H1 (cell line): Measurements from ENCODE around the gene PDPK1. TPM values are rescaled to one million over a fixed set of nuclear protein-coding genes. Genes with fewer than 3 reads are reported as not detected.

Source experiments
- ASH2L ChIP-seq: fragments of 200-600, 300-600 bp; sonication (generic); IDR thresholded peaks from one replicate; pipeline ENCODE4 v1.7.1; 2017; ENCODE audit warnings: low read length
- CBX5 ChIP-seq: fragments of 300-800, 300-1000 bp; sonication (generic); IDR thresholded peaks from 2 replicates; pipeline ENCODE4 v1.7.1; 2016; ENCODE audit warnings: antibody characterized with exemption, low read length, low read depth
- HDAC2 ChIP-seq, 2 experiments: fragments of 300-600 bp in 1 of 2; sonication (generic) in 1 of 2; IDR thresholded peaks; 2 replicates each; pipeline ENCODE4 v1.6.1; 2011 to 2012; ENCODE audit warnings: low read depth in 2 of 2, low read length in 2 of 2, mild to moderate bottlenecking in 2 of 2, moderate library complexity in 2 of 2, borderline replicate concordance in 1 of 2, inconsistent platforms in 1 of 2
- KDM1A ChIP-seq: fragments of 200-600, 300-600 bp; sonication (generic); IDR thresholded peaks from 2 replicates; pipeline ENCODE4 v1.7.1; 2016; ENCODE audit warnings: mild to moderate bottlenecking, low read length, borderline replicate concordance
- KDM5A ChIP-seq: fragments of 200-600 bp; IDR thresholded peaks from 2 replicates; pipeline ENCODE4 v1.7.1; 2012; ENCODE audit warnings: mild to moderate bottlenecking, low read length, inconsistent platforms, mixed read lengths
- SUZ12 ChIP-seq: fragments of 200-600 bp; sonication (generic); IDR thresholded peaks from 2 replicates; pipeline ENCODE4 v1.6.1; 2012; ENCODE audit warnings: mild to moderate bottlenecking, inconsistent platforms, low read length, moderate library complexity, mixed read lengths
- TCF12 ChIP-seq: IDR thresholded peaks from 2 replicates; pipeline ENCODE4 v1.6.1; 2011; ENCODE audit warnings: low read depth, mild to moderate bottlenecking, low read length
- polyA plus RNA-seq, 7 experiments: library from polyadenylated mRNA; depleted of rRNA in 3 of 7; stranded (reverse) in 5 of 7; unstranded in 2 of 7; fragments of >200 nt in 5 of 7; fragments of 200-250 nt in 2 of 7; gene quantifications; 1 replicate in 5 of 7; 2 replicates in 1 of 7; 4 replicates in 1 of 7; pipeline versions ENCODE4 v1.2.1 to v1.2.3, GENCODE V29; 2011 to 2013; ENCODE audit warnings: missing spikeins in 2 of 7, mixed read lengths in 2 of 7
- total RNA-seq: library from RNA; stranded (reverse); fragmentation: NEBNext Ultra II Directional; extraction: Animal tissue kit (Norgen Biotek cat#: 25700); gene quantifications from 2 replicates; pipeline ENCODE4 v1.2.1, GENCODE V29; 2021

Gene PDPK1
- total and polyA plus RNA-seq, 2 of the 8 experiments (the other 6 are each of a cell fraction or from before 2014, with no cell fraction given), result 17.1 to 27.8 TPM

GRCh38 chr16:2524339-2524938 lies 13.4 kb upstream of the PDPK1 start (continued):
- no peak for TF ChIP-seq HDAC2 (IDR thresholded peaks at IDR 0.05; ENCODE audit: borderline replicate concordance in 1 of 2, low read depth in 2 of 2, low read length in 2 of 2)
- TF ChIP-seq SUZ12, result no peak
- no peak for TF ChIP-seq KDM1A
- TF ChIP-seq ASH2L, result no peak
- no peak for TF ChIP-seq CBX5
- no peak for TF ChIP-seq KDM5A
- TF ChIP-seq TCF12, result no peak
